Tibial artery (tissue), 4 donors: Measurements from ENCODE around the gene HTT.

Experiments used
- DNase-seq, 2 donors: peaks; one replicate each; pipeline ENCODE4 v3.0.0-alpha.2; 2019
- H3K27ac ChIP-seq, 2 donors: fragments of 200-600 bp; sonication (generic) in 1 of 2; 1 replicate in 1 of 2; 2 replicates in 1 of 2; pipeline ENCODE4 v1.5.1; 2018 to 2019; ENCODE audit warnings: mild to moderate bottlenecking in 1 of 2
- H3K27me3 ChIP-seq, 2 donors: fragments of 200-600 bp; sonication (generic) in 1 of 2; one replicate each; pipeline versions ENCODE4 v1.5.1 to v1.6.0; 2016 to 2019
- H3K36me3 ChIP-seq, 3 donors: fragments of 200-600 bp; sonication (generic) in 2 of 3; one replicate each; pipeline ENCODE4 v1.5.1; 2016 to 2019; ENCODE audit warnings: mild to moderate bottlenecking in 2 of 3
- H3K4me1 ChIP-seq, 4 donors: fragments of 200-600 bp; sonication (generic) in 2 of 4; 1 replicate in 3 of 4; 2 replicates in 1 of 4; pipeline ENCODE4 v1.5.1; 2016 to 2019
- H3K4me3 ChIP-seq, 2 donors: fragments of 200-600 bp; sonication (generic) in 1 of 2; 1 replicate in 1 of 2; 2 replicates in 1 of 2; pipeline ENCODE4 v1.5.1; 2018 to 2019; ENCODE audit warnings: mild to moderate bottlenecking in 2 of 2
- H3K9me3 ChIP-seq, 3 donors: fragments of 200-600 bp; sonication (generic) in 1 of 3; one replicate each; pipeline ENCODE4 v1.5.1; 2016 to 2019
- CTCF ChIP-seq, 2 experiments: fragments of 200-600 bp in 1 of 2; fragments of 450-650 bp in 1 of 2; IDR thresholded peaks; one replicate each; pipeline ENCODE4 v1.5.1; 2017 to 2019; ENCODE audit warnings: antibody characterized with exemption in 2 of 2, mild to moderate bottlenecking in 1 of 2, moderate library complexity in 1 of 2
- intact Hi-C: fragments of 100-400 bp; cut with DNase I; formaldehyde crosslinking; loops from one replicate; pipeline ENCODE4 v1.15.0; 2023; ENCODE audit warnings: low total_unique reads

Gene HTT

DNA sequence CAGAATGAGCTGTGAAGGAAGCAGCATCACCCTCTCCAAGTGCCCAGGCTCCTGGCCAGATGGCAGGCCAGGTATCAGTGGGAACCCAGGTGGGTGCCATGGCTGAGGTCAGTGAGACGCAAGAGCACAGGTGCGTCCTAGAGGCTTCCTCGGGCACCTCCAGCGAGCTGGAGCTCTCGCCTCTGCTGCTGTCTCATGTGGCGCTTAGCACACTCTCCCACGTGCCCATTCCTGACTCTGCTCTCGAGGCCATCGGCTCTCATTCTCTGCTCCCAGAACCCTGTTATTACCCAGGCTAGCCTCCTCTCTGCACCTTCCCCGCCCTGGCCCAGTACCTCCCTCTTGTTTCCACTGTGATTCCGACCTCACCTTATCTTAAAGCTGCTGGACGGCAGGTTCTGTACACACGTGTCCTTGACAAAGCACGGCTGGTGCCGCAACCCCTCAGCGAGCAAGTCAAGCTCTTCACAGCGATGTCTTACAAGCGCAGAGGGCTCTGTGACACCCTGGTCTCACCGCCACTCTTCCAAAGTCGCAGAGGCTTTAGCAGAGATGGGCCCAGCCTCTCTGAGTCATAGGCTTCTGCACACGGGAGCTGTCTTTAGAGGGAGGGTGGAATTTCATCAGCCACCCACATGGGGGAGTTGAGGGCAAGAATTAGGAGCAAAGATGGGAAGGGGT is 159.1 kb downstream of the HTT start:
- TF ChIP-seq CTCF (IDR thresholded peaks at IDR 0.05) = no peak
- Histone ChIP-seq H3K27me3 (no peaks in the 10 kb centered on the region), H3K27ac (no peak overlapping the region), H3K36me3 (peaks cover 81 to 99% (median 98%) of the 10 kb centered on the region in 3 donors), H3K4me1 (no peaks in the 10 kb centered on the region), H3K9me3 (no peaks in the 10 kb centered on the region), H3K4me3 (no peak overlapping the region)
- no peak for DNase-seq
- intact Hi-C loops = no loop called here

GRCh38 chr4:3234171-3235029 is 159.9 kb downstream of the HTT start:
- no peak overlapping the region for H3K27ac ChIP-seq
- no peak for DNase-seq
- intact Hi-C loops = no loop called here

GRCh38 chr4:3235030-3235345 is 160.5 kb downstream of the HTT start:
- Histone ChIP-seq H3K9me3 (no peaks in the 10 kb centered on the region), H3K36me3 (peaks cover 81 to 99% (median 98%) of the 10 kb centered on the region in 3 donors), H3K27me3 (no peaks in the 10 kb centered on the region), H3K4me3 (no peak overlapping the region), H3K4me1 (no peaks in the 10 kb centered on the region), H3K27ac (no peak overlapping the region)
- intact Hi-C loops = no loop called here
- DNase-seq = no peak
- no peak for TF ChIP-seq CTCF (IDR thresholded peaks at IDR 0.05)

More at GRCh38 chr4:3234171-3235029, 159.9 kb downstream of the HTT start:
- Histone ChIP-seq H3K36me3 (peaks cover 81 to 99% (median 98%) of the 10 kb centered on the region in 3 donors), H3K27me3 (no peaks in the 10 kb centered on the region), H3K9me3 (no peaks in the 10 kb centered on the region), H3K4me1 (no peaks in the 10 kb centered on the region), H3K4me3 (no peak overlapping the region)
- TF ChIP-seq CTCF (IDR thresholded peaks at IDR 0.05) = no peak

DNA sequence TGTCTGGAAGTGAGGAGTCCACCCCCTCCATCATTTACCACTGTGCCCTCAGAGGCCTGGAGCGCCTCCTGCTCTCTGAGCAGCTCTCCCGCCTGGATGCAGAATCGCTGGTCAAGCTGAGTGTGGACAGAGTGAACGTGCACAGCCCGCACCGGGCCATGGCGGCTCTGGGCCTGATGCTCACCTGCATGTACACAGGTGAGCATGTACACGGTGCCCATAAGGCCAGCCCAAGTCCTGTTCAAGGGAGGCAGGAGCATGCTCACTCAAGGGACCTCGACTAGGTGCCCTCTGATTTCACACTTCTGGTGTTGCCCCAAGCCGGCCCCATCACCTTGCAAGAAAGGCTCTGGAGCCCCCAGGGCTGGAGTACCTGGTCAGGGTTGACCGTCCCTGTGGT is 161.1 kb downstream of the HTT start:
- TF ChIP-seq CTCF (IDR thresholded peaks at IDR 0.05) = no peak
- Histone ChIP-seq H3K27me3 (no peaks in the 10 kb centered on the region), H3K27ac (no peak overlapping the region), H3K4me1 (no peaks in the 10 kb centered on the region), H3K36me3 (peaks cover 80 to 99% (median 98%) of the 10 kb centered on the region in 3 donors), H3K4me3 (no peak overlapping the region), H3K9me3 (no peaks in the 10 kb centered on the region)
- no peak for DNase-seq
- intact Hi-C loops = no loop called here

GRCh38 chr4:3236326-3236878 is 161.9 kb downstream of the HTT start:
- Histone ChIP-seq H3K4me1 (no peaks in the 10 kb centered on the region), H3K27me3 (no peaks in the 10 kb centered on the region), H3K9me3 (no peaks in the 10 kb centered on the region), H3K4me3 (no peak overlapping the region), H3K27ac (no peak overlapping the region), H3K36me3 (peaks cover 72 to 99% (median 92%) of the 10 kb centered on the region in 3 donors)
- intact Hi-C loops = no loop called here
- no peak for TF ChIP-seq CTCF (IDR thresholded peaks at IDR 0.05)
- DNase-seq = no peak
